PFSK-1 (cell line): ENCODE measurements around the gene PDE4B.

Source experiments
- FOXP2 ChIP-seq: optimal IDR thresholded peaks from 2 replicates; pipeline ENCODE3; 2011; ENCODE audit warnings: borderline replicate concordance, control low read depth, inconsistent platforms; ENCODE audit not compliant: insufficient read depth; ENCODE audit errors: extremely low read length, extremely low read depth
- POLR2AphosphoS5 ChIP-seq: IDR thresholded peaks from 2 replicates; pipeline ENCODE4 v1.6.1; 2012; ENCODE audit warnings: low read depth, mild to moderate bottlenecking, control low read depth, low read length, moderate library complexity
- REST ChIP-seq, 2 experiments: IDR thresholded peaks; 2 replicates each; pipeline versions ENCODE4 v1.6.1 to v1.8.0; 2011 to 2012; ENCODE audit warnings: low read depth in 2 of 2, low read length in 2 of 2, control low read depth in 1 of 2, inconsistent platforms in 1 of 2, mild to moderate bottlenecking in 1 of 2, moderate library complexity in 1 of 2; ENCODE audit not compliant: insufficient read depth in 1 of 2
- SIN3A ChIP-seq: IDR thresholded peaks from 2 replicates; pipeline ENCODE4 v1.6.1; 2012; ENCODE audit warnings: mild to moderate bottlenecking, low read length, moderate library complexity, borderline replicate concordance; ENCODE audit not compliant: insufficient read depth
- TAF1 ChIP-seq: IDR thresholded peaks from 2 replicates; pipeline ENCODE4 v1.6.1; 2012; ENCODE audit warnings: low read length, control low read depth, borderline replicate concordance; ENCODE audit not compliant: insufficient read depth

Gene PDE4B

GRCh38 chr1:66393586-66394287 lies 601.0 kb downstream of the PDE4B start:
- TF ChIP-seq REST (IDR thresholded peaks at IDR 0.05; ENCODE audit: insufficient read depth in 1 of 2, low read depth in 2 of 2, low read length in 2 of 2) (no peak), SIN3A (no peak), TAF1 (no peak), FOXP2 (no peak), POLR2AphosphoS5 (no peak)

GRCh38 chr1:66394603-66395002 lies 601.9 kb downstream of the PDE4B start:
- no peak for TF ChIP-seq POLR2AphosphoS5
- no peak for TF ChIP-seq SIN3A
- no peak for TF ChIP-seq REST (IDR thresholded peaks at IDR 0.05; ENCODE audit: insufficient read depth in 1 of 2, low read depth in 2 of 2, low read length in 2 of 2)
- no peak for TF ChIP-seq TAF1
- TF ChIP-seq FOXP2 = no peak

GRCh38 chr1:66395202-66396061 lies 602.7 kb downstream of the PDE4B start:
- no peak for TF ChIP-seq TAF1
- no peak for TF ChIP-seq POLR2AphosphoS5
- no peak for TF ChIP-seq FOXP2
- TF ChIP-seq SIN3A = no peak
- no peak for TF ChIP-seq REST (IDR thresholded peaks at IDR 0.05; ENCODE audit: insufficient read depth in 1 of 2, low read depth in 2 of 2, low read length in 2 of 2)

GRCh38 chr1:66396212-66396890 lies 603.7 kb downstream of the PDE4B start:
- TF ChIP-seq POLR2AphosphoS5 = no peak
- no peak for TF ChIP-seq REST (IDR thresholded peaks at IDR 0.05; ENCODE audit: insufficient read depth in 1 of 2, low read depth in 2 of 2, low read length in 2 of 2)
- TF ChIP-seq TAF1 = no peak
- TF ChIP-seq SIN3A = no peak
- TF ChIP-seq FOXP2 = no peak
